Keratinocyte (primary cell): ENCODE measurements around the gene FLNB. TPM values are rescaled to one million over a fixed set of nuclear protein-coding genes. Genes with fewer than 3 reads are reported as not detected.

ENCODE experiments used
- DNase-seq: peaks from one replicate; pipeline ENCODE4 v3.0.0-alpha.2; 2011; ENCODE audit warnings: low read depth, missing footprints, low spot score
- FAIRE-seq: peaks from 2 replicates; lab custom pipeline; 2011; peaks lifted over from hg19 to GRCh38; lab: Jason Lieb, UNC
- H2AFZ ChIP-seq: 2 replicates; pipeline ENCODE4 v1.6.0; 2012; ENCODE audit warnings: low read length, control low read depth, inconsistent platforms; ENCODE audit not compliant: control insufficient read depth
- H3K27ac ChIP-seq: 2 replicates; pipeline ENCODE4 v1.5.1; 2011; ENCODE audit warnings: low read length; ENCODE audit not compliant: control insufficient read depth, insufficient read depth
- H3K27me3 ChIP-seq: 3 replicates; pipeline ENCODE4 v1.6.0; 2011; ENCODE audit warnings: low read length; ENCODE audit not compliant: control insufficient read depth, insufficient read depth; ENCODE audit errors: extremely low read depth
- H3K36me3 ChIP-seq, 2 experiments: 2 replicates in 1 of 2; 3 replicates in 1 of 2; pipeline ENCODE4 v1.5.1; 2011; ENCODE audit warnings: low read length in 2 of 2, mild to moderate bottlenecking in 1 of 2; ENCODE audit not compliant: control insufficient read depth in 2 of 2, insufficient read depth in 2 of 2; ENCODE audit errors: extremely low read depth in 1 of 2
- H3K4me1 ChIP-seq: 3 replicates; pipeline ENCODE4 v1.5.1; 2011; ENCODE audit warnings: low read length; ENCODE audit not compliant: control insufficient read depth, insufficient read depth; ENCODE audit errors: extremely low read depth
- H3K4me2 ChIP-seq: 3 replicates; pipeline ENCODE4 v1.6.0; 2011; ENCODE audit warnings: low read depth, low read length; ENCODE audit not compliant: control insufficient read depth, insufficient read depth; ENCODE audit errors: extremely low read depth
- H3K4me3 ChIP-seq, 3 experiments: fragments of 200-600 bp in 1 of 3; sonication (generic) in 1 of 3; 2 replicates in 2 of 3; 3 replicates in 1 of 3; pipeline ENCODE4 v1.5.1; 2011 to 2016; ENCODE audit warnings: low read length in 3 of 3, mild to moderate bottlenecking in 3 of 3, control low read depth in 2 of 3, inconsistent platforms in 1 of 3, low read depth in 1 of 3, mixed read lengths in 1 of 3, mixed run types in 1 of 3, moderate library complexity in 1 of 3; ENCODE audit not compliant: control insufficient read depth in 2 of 3, insufficient read depth in 2 of 3; ENCODE audit errors: extremely low read depth in 1 of 3
- H3K79me2 ChIP-seq: 2 replicates; pipeline ENCODE4 v1.6.0; 2012; ENCODE audit warnings: low read length; ENCODE audit not compliant: control insufficient read depth, insufficient read depth
- H3K9ac ChIP-seq: 3 replicates; pipeline ENCODE4 v1.6.0; 2011; ENCODE audit warnings: low read length; ENCODE audit not compliant: control insufficient read depth, insufficient read depth; ENCODE audit errors: extremely low read depth
- H3K9me1 ChIP-seq: 3 replicates; pipeline ENCODE4 v1.6.0; 2011; ENCODE audit warnings: low read length; ENCODE audit not compliant: control insufficient read depth, insufficient read depth; ENCODE audit errors: extremely low read depth
- H3K9me3 ChIP-seq: 2 replicates; pipeline ENCODE4 v1.5.1; 2012; ENCODE audit warnings: low read depth, low read length; ENCODE audit not compliant: control insufficient read depth
- H4K20me1 ChIP-seq: 3 replicates; pipeline ENCODE4 v1.6.0; 2011; ENCODE audit warnings: low read length; ENCODE audit not compliant: control insufficient read depth, insufficient read depth; ENCODE audit errors: extremely low read depth
- EZH2 ChIP-seq: IDR thresholded peaks from one replicate; pipeline ENCODE4 v1.6.1; 2012; ENCODE audit warnings: inconsistent platforms, mild to moderate bottlenecking, low read length, moderate library complexity
- dilution Hi-C: fragments of 300-500 bp; cut with MboI; formaldehyde crosslinking; loops from one replicate; pipeline ENCODE4 v1.7.0; 2020; ENCODE audit warnings: low sequenced_read_pairs; ENCODE audit not compliant: extremely low pct_ligation_motif_present
- polyA plus RNA-seq, 5 experiments: library from polyadenylated mRNA; depleted of rRNA in 3 of 5; stranded (reverse) in 3 of 5; stranded (forward) in 1 of 5; unstranded in 1 of 5; fragments of >200 nt; gene quantifications; 1 replicate in 1 of 5; 2 replicates in 3 of 5; 3 replicates in 1 of 5; pipeline versions ENCODE4 v1.2.1 to v1.2.3, GENCODE V29; 2011 to 2012; ENCODE audit warnings: missing spikeins in 2 of 5, low read depth in 1 of 5, low replicate concordance in 1 of 5
- TF ChIP-seq, protein P1 (sequence below), 3 experiments: IDR thresholded peaks in 1 of 3; conservative IDR thresholded peaks in 1 of 3; optimal IDR thresholded peaks in 1 of 3; 2 replicates in 2 of 3; 3 replicates in 1 of 3; pipeline versions ENCODE3 to v1.5.1; 2011; ENCODE audit warnings: low read length in 3 of 3, mild to moderate bottlenecking in 3 of 3, moderate library complexity in 2 of 3, control low read depth in 1 of 3, inconsistent platforms in 1 of 3; ENCODE audit not compliant: insufficient read depth in 2 of 3; ENCODE audit errors: extremely low read depth in 1 of 3

The FLNB gene
- polyA plus RNA-seq, 1 donor (not counting 4 experiments of a cell fraction or from before 2014, with no cell fraction given): 289 TPM

DNA sequence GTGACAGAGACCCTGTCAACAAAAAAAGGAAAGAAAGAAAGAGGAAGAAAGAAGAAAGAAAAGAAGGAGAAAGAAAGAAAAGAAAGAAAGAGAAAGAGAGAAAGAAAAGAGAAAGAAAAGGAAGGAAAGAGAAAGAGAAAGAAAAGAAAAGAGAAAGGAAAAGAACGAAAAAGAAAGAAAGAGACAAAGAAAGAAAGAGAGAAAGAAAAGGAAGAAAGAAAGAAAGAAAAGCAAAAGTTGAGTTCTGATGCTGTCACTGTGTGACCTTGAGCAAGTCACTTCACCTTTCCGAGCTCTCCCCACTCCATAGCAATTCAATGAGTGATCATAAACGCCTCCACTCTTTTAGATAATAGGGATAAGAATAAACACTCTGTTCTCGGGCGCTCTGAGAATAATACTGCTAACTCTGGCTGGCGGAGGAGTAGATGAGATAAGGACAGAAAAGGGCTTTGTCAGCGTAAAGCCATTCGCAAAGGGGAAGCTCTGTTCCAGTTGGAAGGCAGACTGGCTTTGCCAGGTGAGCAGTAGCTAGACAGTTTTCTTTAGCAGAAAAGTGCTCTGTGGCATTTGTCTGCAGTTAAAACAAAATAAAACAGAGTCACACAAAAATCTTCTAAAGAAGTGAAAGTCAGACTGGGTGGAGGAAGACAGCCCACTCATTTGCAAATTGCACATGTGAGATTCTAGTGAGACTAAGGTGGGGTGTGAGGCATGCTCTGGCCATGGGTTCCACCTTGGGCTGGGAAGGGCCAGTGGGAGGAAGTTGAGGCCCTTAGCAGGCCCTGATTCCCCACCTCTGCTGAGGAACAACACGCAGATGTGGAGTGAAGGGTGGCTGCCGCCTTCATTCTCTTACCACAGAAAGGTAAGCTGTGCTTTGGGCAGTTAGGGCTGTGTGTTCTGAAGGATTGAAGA lies 9.6 kb upstream of the FLNB start:
- Histone ChIP-seq H3K4me3 (peak overlapping the region in 1 of 3 experiments; percentile 36), H3K9ac (peak overlapping the region; percentile 41), H3K4me1 (peaks cover 44% of the 10 kb centered on the region), H3K36me3 (no peaks in the 10 kb centered on the region), H3K9me3 (no peaks in the 10 kb centered on the region), H3K4me2 (peak overlapping the region; percentile 87), H3K9me1 (no peaks in the 10 kb centered on the region), H3K27me3 (no peaks in the 10 kb centered on the region), H3K27ac (peak overlapping the region; percentile 78), H4K20me1 (no peaks in the 10 kb centered on the region), H3K79me2 (no peaks in the 10 kb centered on the region), H2AFZ (peak overlapping the region; percentile 63)
- TF ChIP-seq, protein P1, sequence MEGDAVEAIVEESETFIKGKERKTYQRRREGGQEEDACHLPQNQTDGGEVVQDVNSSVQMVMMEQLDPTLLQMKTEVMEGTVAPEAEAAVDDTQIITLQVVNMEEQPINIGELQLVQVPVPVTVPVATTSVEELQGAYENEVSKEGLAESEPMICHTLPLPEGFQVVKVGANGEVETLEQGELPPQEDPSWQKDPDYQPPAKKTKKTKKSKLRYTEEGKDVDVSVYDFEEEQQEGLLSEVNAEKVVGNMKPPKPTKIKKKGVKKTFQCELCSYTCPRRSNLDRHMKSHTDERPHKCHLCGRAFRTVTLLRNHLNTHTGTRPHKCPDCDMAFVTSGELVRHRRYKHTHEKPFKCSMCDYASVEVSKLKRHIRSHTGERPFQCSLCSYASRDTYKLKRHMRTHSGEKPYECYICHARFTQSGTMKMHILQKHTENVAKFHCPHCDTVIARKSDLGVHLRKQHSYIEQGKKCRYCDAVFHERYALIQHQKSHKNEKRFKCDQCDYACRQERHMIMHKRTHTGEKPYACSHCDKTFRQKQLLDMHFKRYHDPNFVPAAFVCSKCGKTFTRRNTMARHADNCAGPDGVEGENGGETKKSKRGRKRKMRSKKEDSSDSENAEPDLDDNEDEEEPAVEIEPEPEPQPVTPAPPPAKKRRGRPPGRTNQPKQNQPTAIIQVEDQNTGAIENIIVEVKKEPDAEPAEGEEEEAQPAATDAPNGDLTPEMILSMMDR (optimal IDR thresholded peaks at IDR 0.05 in 1 of 3, IDR thresholded peaks at IDR 0.05 in 1 of 3, conservative IDR thresholded peaks at IDR 0.05 in 1 of 3; ENCODE audit: extremely low read depth in 1 of 3, insufficient read depth in 2 of 3, low read length in 3 of 3): no peak
- no peak for FAIRE-seq
- dilution Hi-C loops: no loop called here
- DNase-seq: no peak

DNA sequence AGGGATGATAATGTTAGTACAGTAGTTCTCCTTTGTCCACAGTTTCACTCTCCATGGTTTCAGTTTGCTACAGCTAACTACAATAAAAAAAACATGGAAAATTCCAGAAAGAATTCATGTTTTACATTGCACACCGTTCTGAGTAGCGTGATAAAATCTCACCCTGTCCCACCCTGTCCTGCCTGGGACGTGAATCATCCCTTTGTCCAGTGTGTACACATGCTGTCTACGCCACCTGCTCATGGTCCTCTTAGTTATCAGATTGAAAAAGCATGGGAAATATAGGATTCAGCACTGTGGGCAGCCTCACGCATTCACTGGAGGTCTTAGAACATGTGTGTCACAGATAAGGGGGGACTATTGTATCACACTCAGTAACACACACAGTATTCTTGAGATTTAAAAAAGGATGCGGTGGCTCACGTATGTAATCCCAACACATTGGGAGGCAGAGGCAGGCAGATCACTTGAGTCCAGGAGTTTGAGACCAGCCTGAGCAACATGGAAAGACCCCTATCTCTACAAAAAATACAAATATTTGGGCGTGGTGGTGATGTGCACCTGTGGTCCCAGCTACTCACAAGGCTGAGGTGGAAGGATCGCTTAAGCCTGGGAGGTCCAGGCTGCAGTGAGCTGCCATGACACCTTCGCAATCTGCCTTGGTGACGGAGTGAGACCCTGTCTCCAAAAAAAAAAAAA lies 8.7 kb upstream of the FLNB start:
- H3K27me3 ChIP-seq: no peaks in the 10 kb centered on the region
- peak overlapping the region; percentile 87 for H3K4me2 ChIP-seq
- dilution Hi-C loops: no loop called here
- no peaks in the 10 kb centered on the region for H4K20me1 ChIP-seq
- TF ChIP-seq EZH2: no peak
- TF ChIP-seq, protein P1 (optimal IDR thresholded peaks at IDR 0.05 in 1 of 3, IDR thresholded peaks at IDR 0.05 in 1 of 3, conservative IDR thresholded peaks at IDR 0.05 in 1 of 3; ENCODE audit: extremely low read depth in 1 of 3, insufficient read depth in 2 of 3, low read length in 3 of 3): no peak
- peak overlapping the region; percentile 41 for H3K9ac ChIP-seq
- no peaks in the 10 kb centered on the region for H3K36me3 ChIP-seq
- H3K27ac ChIP-seq: peak overlapping the region; percentile 78
- FAIRE-seq (peak; percentile 89), DNase-seq (no peak)
- no peaks in the 10 kb centered on the region for H3K79me2 ChIP-seq
- no peaks in the 10 kb centered on the region for H3K9me3 ChIP-seq
- peak overlapping the region in 1 of 3 experiments; percentile 36 for H3K4me3 ChIP-seq
- H3K4me1 ChIP-seq: peaks cover 46% of the 10 kb centered on the region
- no peak overlapping the region for H2AFZ ChIP-seq
- H3K9me1 ChIP-seq: no peaks in the 10 kb centered on the region
